ENCODE measurements around the gene SRPK2. TPM values are rescaled to one million over a fixed set of nuclear protein-coding genes. Genes with fewer than 3 reads are reported as not detected.
"Not testable (repeated sequence)": the region's sequence is repeated elsewhere in the genome, so short reads cannot be mapped to it uniquely, and the experiment has no call there.

SRPK2 gene
- total RNA-seq, 2 donors from 2014 or later = 60.3 to 76.2 TPM

- H3K27ac Mint-ChIP-seq = no peak overlapping the region
- H3K4me1 Mint-ChIP-seq = no peaks in the 10 kb centered on the region
- Histone ChIP-seq H3K27me3 (ENCODE audit: control insufficient read depth, insufficient read depth, low read length, poor library complexity, severe bottlenecking) (no peaks in the 10 kb centered on the region), H3K4me1 (ENCODE audit: control insufficient read depth, insufficient read depth, low read length) (no peaks in the 10 kb centered on the region), H3K9ac (ENCODE audit: extremely low read depth, low read length, poor library complexity, severe bottlenecking) (no peak overlapping the region), H3K4me3 (ENCODE audit: low read length) (no peak overlapping the region), H3K36me3 (ENCODE audit: control insufficient read depth, insufficient read depth, low read length) (no peaks in the 10 kb centered on the region), H3K9me3 (ENCODE audit: control insufficient read depth, low read length) (no peaks in the 10 kb centered on the region), H3K27ac (ENCODE audit: low read depth, low read length) (no peak overlapping the region)
- peaks cover 4% of the 10 kb centered on the region for H3K9me3 Mint-ChIP-seq
- TF ChIP-seq, protein P1, sequence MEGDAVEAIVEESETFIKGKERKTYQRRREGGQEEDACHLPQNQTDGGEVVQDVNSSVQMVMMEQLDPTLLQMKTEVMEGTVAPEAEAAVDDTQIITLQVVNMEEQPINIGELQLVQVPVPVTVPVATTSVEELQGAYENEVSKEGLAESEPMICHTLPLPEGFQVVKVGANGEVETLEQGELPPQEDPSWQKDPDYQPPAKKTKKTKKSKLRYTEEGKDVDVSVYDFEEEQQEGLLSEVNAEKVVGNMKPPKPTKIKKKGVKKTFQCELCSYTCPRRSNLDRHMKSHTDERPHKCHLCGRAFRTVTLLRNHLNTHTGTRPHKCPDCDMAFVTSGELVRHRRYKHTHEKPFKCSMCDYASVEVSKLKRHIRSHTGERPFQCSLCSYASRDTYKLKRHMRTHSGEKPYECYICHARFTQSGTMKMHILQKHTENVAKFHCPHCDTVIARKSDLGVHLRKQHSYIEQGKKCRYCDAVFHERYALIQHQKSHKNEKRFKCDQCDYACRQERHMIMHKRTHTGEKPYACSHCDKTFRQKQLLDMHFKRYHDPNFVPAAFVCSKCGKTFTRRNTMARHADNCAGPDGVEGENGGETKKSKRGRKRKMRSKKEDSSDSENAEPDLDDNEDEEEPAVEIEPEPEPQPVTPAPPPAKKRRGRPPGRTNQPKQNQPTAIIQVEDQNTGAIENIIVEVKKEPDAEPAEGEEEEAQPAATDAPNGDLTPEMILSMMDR (conservative IDR thresholded peaks at IDR 0.05) = no peak
- no peak for DNase-seq
- H3K36me3 Mint-ChIP-seq (ENCODE audit: low read depth) = no peaks in the 10 kb centered on the region
- no peaks in the 10 kb centered on the region for H3K27me3 Mint-ChIP-seq (ENCODE audit: insufficient read depth)
- H3K4me3 Mint-ChIP-seq = no peak overlapping the region
- WGBS, 2 experiments (ENCODE audit: insufficient coverage in 1 of 2, insufficient read length in 1 of 2) = 79 to 90% methylated on average over 5 to 8 of the region's 8 CpGs
Observed at GRCh38 chr7:105413887-105414437, 25.2 kb upstream of the SRPK2 start.

GRCh38 chr7:105410774-105411173 lies 22.1 kb upstream of the SRPK2 start:
- H3K27ac Mint-ChIP-seq; H3K4me3 ChIP-seq (ENCODE audit: low read length): not testable (repeated sequence)
- WGBS, 2 experiments (ENCODE audit: insufficient coverage in 1 of 2, insufficient read length in 1 of 2) = 95 to 97% methylated on average over 13 to 24 of the region's 36 CpGs

DNA sequence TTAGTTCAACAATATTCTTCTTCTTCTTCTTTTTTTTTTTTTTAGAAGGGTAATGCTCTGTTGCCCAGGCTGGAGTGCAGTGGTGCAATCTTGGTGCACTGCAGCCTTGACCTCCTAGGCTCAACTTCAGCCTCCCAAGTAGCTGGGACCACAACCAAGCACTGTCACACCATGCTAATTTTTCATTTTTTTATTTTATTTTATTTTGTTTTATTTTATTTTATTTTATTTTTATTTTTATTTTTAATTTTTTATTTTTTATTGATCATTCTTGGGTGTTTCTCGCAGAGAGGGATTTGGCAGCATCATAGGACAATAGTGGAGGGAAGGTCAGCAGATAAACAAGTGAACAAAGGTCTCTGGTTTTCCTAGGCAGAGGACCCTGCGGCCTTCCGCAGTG lies 21.1 kb upstream of the SRPK2 start:
- H3K4me3 Mint-ChIP-seq; H3K36me3 Mint-ChIP-seq (ENCODE audit: low read depth); H3K9me3 Mint-ChIP-seq; DNase-seq; H3K27ac ChIP-seq (ENCODE audit: low read depth, low read length); H3K4me1 ChIP-seq (ENCODE audit: control insufficient read depth, insufficient read depth, low read length); H3K27me3 Mint-ChIP-seq (ENCODE audit: insufficient read depth); H3K9me3 ChIP-seq (ENCODE audit: control insufficient read depth, low read length); H3K4me3 ChIP-seq (ENCODE audit: low read length); H3K27ac Mint-ChIP-seq; H3K36me3 ChIP-seq (ENCODE audit: control insufficient read depth, insufficient read depth, low read length); H3K9ac ChIP-seq (ENCODE audit: extremely low read depth, low read length, poor library complexity, severe bottlenecking); H3K4me1 Mint-ChIP-seq; H3K27me3 ChIP-seq (ENCODE audit: control insufficient read depth, insufficient read depth, low read length, poor library complexity, severe bottlenecking): not testable (repeated sequence)
- 89% methylated on average over 1 of the region's 3 CpGs; no CpG with 5 or more reads in 1 of the 2 experiments for WGBS, 2 experiments (ENCODE audit: insufficient coverage in 1 of 2, insufficient read length in 1 of 2)

More at GRCh38 chr7:105410774-105411173, 22.1 kb upstream of the SRPK2 start:
- H3K9me3 Mint-ChIP-seq; H3K4me1 ChIP-seq (ENCODE audit: control insufficient read depth, insufficient read depth, low read length); H3K36me3 ChIP-seq (ENCODE audit: control insufficient read depth, insufficient read depth, low read length); H3K27ac ChIP-seq (ENCODE audit: low read depth, low read length); H3K4me1 Mint-ChIP-seq; H3K4me3 Mint-ChIP-seq; H3K36me3 Mint-ChIP-seq (ENCODE audit: low read depth); H3K9me3 ChIP-seq (ENCODE audit: control insufficient read depth, low read length); H3K27me3 ChIP-seq (ENCODE audit: control insufficient read depth, insufficient read depth, low read length, poor library complexity, severe bottlenecking); DNase-seq; H3K27me3 Mint-ChIP-seq (ENCODE audit: insufficient read depth); H3K9ac ChIP-seq (ENCODE audit: extremely low read depth, low read length, poor library complexity, severe bottlenecking): not testable (repeated sequence)

- Mint-ChIP-seq H3K27me3 (ENCODE audit: insufficient read depth) (no peaks in the 10 kb centered on the region), H3K9me3 (peaks cover 4% of the 10 kb centered on the region), H3K4me3 (no peak overlapping the region), H3K4me1 (no peaks in the 10 kb centered on the region), H3K36me3 (ENCODE audit: low read depth) (no peaks in the 10 kb centered on the region), H3K27ac (no peak overlapping the region)
- no peak overlapping the region for H3K4me3 ChIP-seq (ENCODE audit: low read length)
- H3K27ac ChIP-seq (ENCODE audit: low read depth, low read length) = no peak overlapping the region
- no peaks in the 10 kb centered on the region for H3K36me3 ChIP-seq (ENCODE audit: control insufficient read depth, insufficient read depth, low read length)
- no peaks in the 10 kb centered on the region for H3K27me3 ChIP-seq (ENCODE audit: control insufficient read depth, insufficient read depth, low read length, poor library complexity, severe bottlenecking)
- H3K9ac ChIP-seq (ENCODE audit: extremely low read depth, low read length, poor library complexity, severe bottlenecking) = no peak overlapping the region
- 98 to 100% methylated on average over 2 to 4 of the region's 5 CpGs for WGBS, 2 experiments (ENCODE audit: insufficient coverage in 1 of 2, insufficient read length in 1 of 2)
- no peak for DNase-seq
- TF ChIP-seq, protein P1 (conservative IDR thresholded peaks at IDR 0.05) = no peak
- no peaks in the 10 kb centered on the region for H3K4me1 ChIP-seq (ENCODE audit: control insufficient read depth, insufficient read depth, low read length)
- no peaks in the 10 kb centered on the region for H3K9me3 ChIP-seq (ENCODE audit: control insufficient read depth, low read length)
Observed at GRCh38 chr7:105408791-105409410, 20.2 kb upstream of the SRPK2 start.
